ENCODE measurements around the gene RNF217. TPM values are rescaled to one million over a fixed set of nuclear protein-coding genes. Genes with fewer than 3 reads are reported as not detected.

The RNF217 gene
- polyA plus RNA-seq, 1 donor (not counting 4 experiments of a cell fraction or from before 2014, with no cell fraction given), result 44.0 TPM

DNA sequence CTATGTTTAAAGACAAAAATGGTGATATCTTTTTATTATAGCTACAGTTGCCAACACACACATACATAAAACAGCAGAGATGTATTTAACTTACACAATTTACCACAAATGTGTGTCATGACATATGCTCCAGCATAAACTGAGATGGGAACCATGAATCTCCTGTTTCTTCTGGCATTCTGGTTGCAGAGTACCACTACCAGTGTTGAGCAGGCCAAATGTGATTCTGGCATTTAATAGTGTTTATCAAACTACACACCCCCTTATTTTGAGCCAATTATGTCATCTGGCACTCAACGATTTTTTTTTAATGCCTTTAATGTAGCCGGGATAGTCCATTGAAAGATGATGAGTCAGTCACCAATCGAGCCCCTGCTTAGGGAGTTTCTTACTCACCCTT, 132.3 kb downstream of the RNF217 start:
- Histone ChIP-seq H3K9me1 (ENCODE audit: control insufficient read depth, extremely low read depth, insufficient read depth, low read length) (no peaks in the 10 kb centered on the region), H3K4me2 (ENCODE audit: control insufficient read depth, extremely low read depth, insufficient read depth, low read depth, low read length) (no peak overlapping the region), H3K9me3 (ENCODE audit: control insufficient read depth, low read depth, low read length) (no peaks in the 10 kb centered on the region), H3K4me3 (ENCODE audit: control insufficient read depth in 2 of 3, extremely low read depth in 1 of 3, insufficient read depth in 2 of 3, low read depth in 1 of 3, low read length in 3 of 3) (no peak overlapping the region), H2AFZ (ENCODE audit: control insufficient read depth, low read length) (no peak overlapping the region), H3K27ac (ENCODE audit: control insufficient read depth, insufficient read depth, low read length) (peak overlapping the region; percentile 44), H3K4me1 (ENCODE audit: control insufficient read depth, extremely low read depth, insufficient read depth, low read length) (peaks cover 17% of the 10 kb centered on the region), H3K9ac (ENCODE audit: control insufficient read depth, extremely low read depth, insufficient read depth, low read length) (no peak overlapping the region), H3K27me3 (ENCODE audit: control insufficient read depth, extremely low read depth, insufficient read depth, low read length) (no peaks in the 10 kb centered on the region), H3K79me2 (ENCODE audit: control insufficient read depth, insufficient read depth, low read length) (no peaks in the 10 kb centered on the region), H4K20me1 (ENCODE audit: control insufficient read depth, extremely low read depth, insufficient read depth, low read length) (no peaks in the 10 kb centered on the region), H3K36me3 (ENCODE audit: control insufficient read depth in 2 of 2, extremely low read depth in 1 of 2, insufficient read depth in 2 of 2, low read length in 2 of 2) (no peaks in the 10 kb centered on the region)
- DNase-seq (ENCODE audit: low read depth, low spot score) (no peak), FAIRE-seq (peak; percentile 36)
- dilution Hi-C loops (cut with MboI; ENCODE audit: extremely low pct_ligation_motif_present, low sequenced_read_pairs), result no loop called here
- no peak for TF ChIP-seq EZH2 (IDR thresholded peaks at IDR 0.05; ENCODE audit: low read length)

DNA sequence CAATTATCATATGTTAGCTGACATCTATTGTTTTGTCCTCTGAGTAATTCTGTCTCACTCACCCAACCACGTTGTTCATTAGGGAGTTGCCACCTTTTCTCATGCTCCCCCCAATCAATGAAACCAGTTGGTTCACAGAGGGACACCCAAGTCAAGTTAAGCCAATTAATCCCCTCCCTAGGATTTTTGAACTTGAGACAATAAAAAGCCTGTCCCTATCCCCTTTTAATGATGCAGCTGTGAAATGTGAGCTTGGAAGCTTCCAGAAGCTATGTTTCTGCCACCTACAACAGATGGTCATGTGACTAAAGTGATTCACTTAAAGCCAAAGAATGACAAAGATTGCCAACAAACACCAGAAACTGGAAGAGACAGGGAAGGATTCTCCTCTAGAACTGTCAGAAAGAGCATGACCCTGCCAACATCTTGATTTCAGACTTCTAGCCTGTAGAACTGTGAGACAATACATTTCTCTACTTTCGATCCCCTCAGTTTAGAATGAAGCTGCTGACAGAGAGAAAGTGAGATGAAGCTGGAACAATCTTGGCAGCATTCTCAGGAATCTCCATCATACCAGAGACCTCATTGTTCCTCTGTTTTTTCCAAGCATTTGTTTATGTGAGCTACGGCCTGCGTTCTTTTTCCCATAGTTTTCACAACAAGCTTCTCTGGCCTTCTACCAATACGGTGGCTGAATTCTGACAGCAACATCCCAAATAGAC, 133.5 kb downstream of the RNF217 start:
- H3K4me3 ChIP-seq (ENCODE audit: control insufficient read depth in 2 of 3, extremely low read depth in 1 of 3, insufficient read depth in 2 of 3, low read depth in 1 of 3, low read length in 3 of 3), result no peak overlapping the region
- FAIRE-seq (no peak), DNase-seq (ENCODE audit: low read depth, low spot score) (no peak)
- H3K9ac ChIP-seq (ENCODE audit: control insufficient read depth, extremely low read depth, insufficient read depth, low read length), result no peak overlapping the region
- H3K27ac ChIP-seq (ENCODE audit: control insufficient read depth, insufficient read depth, low read length), result peak overlapping the region; percentile 44
- H4K20me1 ChIP-seq (ENCODE audit: control insufficient read depth, extremely low read depth, insufficient read depth, low read length), result no peaks in the 10 kb centered on the region
- no peaks in the 10 kb centered on the region for H3K79me2 ChIP-seq (ENCODE audit: control insufficient read depth, insufficient read depth, low read length)
- H3K4me2 ChIP-seq (ENCODE audit: control insufficient read depth, extremely low read depth, insufficient read depth, low read depth, low read length), result no peak overlapping the region
- H3K27me3 ChIP-seq (ENCODE audit: control insufficient read depth, extremely low read depth, insufficient read depth, low read length), result no peaks in the 10 kb centered on the region
- H3K36me3 ChIP-seq (ENCODE audit: control insufficient read depth in 2 of 2, extremely low read depth in 1 of 2, insufficient read depth in 2 of 2, low read length in 2 of 2), result no peaks in the 10 kb centered on the region
- no peak overlapping the region for H2AFZ ChIP-seq (ENCODE audit: control insufficient read depth, low read length)
- no peaks in the 10 kb centered on the region for H3K9me1 ChIP-seq (ENCODE audit: control insufficient read depth, extremely low read depth, insufficient read depth, low read length)
- TF ChIP-seq, protein P1, sequence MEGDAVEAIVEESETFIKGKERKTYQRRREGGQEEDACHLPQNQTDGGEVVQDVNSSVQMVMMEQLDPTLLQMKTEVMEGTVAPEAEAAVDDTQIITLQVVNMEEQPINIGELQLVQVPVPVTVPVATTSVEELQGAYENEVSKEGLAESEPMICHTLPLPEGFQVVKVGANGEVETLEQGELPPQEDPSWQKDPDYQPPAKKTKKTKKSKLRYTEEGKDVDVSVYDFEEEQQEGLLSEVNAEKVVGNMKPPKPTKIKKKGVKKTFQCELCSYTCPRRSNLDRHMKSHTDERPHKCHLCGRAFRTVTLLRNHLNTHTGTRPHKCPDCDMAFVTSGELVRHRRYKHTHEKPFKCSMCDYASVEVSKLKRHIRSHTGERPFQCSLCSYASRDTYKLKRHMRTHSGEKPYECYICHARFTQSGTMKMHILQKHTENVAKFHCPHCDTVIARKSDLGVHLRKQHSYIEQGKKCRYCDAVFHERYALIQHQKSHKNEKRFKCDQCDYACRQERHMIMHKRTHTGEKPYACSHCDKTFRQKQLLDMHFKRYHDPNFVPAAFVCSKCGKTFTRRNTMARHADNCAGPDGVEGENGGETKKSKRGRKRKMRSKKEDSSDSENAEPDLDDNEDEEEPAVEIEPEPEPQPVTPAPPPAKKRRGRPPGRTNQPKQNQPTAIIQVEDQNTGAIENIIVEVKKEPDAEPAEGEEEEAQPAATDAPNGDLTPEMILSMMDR (optimal IDR thresholded peaks at IDR 0.05 in 1 of 3, IDR thresholded peaks at IDR 0.05 in 1 of 3, conservative IDR thresholded peaks at IDR 0.05 in 1 of 3; ENCODE audit: extremely low read depth in 1 of 3, insufficient read depth in 2 of 3, low read length in 3 of 3), result no peak
- no peak for TF ChIP-seq EZH2 (IDR thresholded peaks at IDR 0.05; ENCODE audit: low read length)
- H3K9me3 ChIP-seq (ENCODE audit: control insufficient read depth, low read depth, low read length), result no peaks in the 10 kb centered on the region
- peaks cover 23% of the 10 kb centered on the region for H3K4me1 ChIP-seq (ENCODE audit: control insufficient read depth, extremely low read depth, insufficient read depth, low read length)
- dilution Hi-C loops (cut with MboI; ENCODE audit: extremely low pct_ligation_motif_present, low sequenced_read_pairs), result no loop called here

DNA sequence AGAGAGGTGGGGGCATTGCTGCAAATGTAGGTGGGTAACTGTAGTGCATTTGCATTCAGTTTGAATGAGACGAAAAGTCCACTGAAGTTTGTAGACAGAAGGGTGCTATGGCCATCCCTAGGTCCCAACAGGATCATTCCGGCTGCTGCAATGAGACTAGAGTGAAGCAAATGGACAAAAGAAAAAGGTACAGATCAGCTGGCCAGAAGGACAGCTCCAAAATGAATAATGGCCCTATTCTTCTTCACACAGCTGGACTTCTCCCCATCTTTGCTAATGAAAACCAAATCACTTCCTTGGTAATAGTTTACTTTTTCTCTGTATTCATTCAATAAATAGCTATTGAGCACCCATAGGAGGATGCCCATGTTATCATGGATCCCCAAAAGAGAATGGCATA, 134.9 kb downstream of the RNF217 start:
- Histone ChIP-seq H3K27ac (ENCODE audit: control insufficient read depth, insufficient read depth, low read length) (no peak overlapping the region), H3K36me3 (ENCODE audit: control insufficient read depth in 2 of 2, extremely low read depth in 1 of 2, insufficient read depth in 2 of 2, low read length in 2 of 2) (no peaks in the 10 kb centered on the region), H3K9me1 (ENCODE audit: control insufficient read depth, extremely low read depth, insufficient read depth, low read length) (no peaks in the 10 kb centered on the region), H3K4me1 (ENCODE audit: control insufficient read depth, extremely low read depth, insufficient read depth, low read length) (peaks cover 37% of the 10 kb centered on the region), H3K9ac (ENCODE audit: control insufficient read depth, extremely low read depth, insufficient read depth, low read length) (no peak overlapping the region), H2AFZ (ENCODE audit: control insufficient read depth, low read length) (no peak overlapping the region), H3K4me3 (ENCODE audit: control insufficient read depth in 2 of 3, extremely low read depth in 1 of 3, insufficient read depth in 2 of 3, low read depth in 1 of 3, low read length in 3 of 3) (no peak overlapping the region), H3K9me3 (ENCODE audit: control insufficient read depth, low read depth, low read length) (no peaks in the 10 kb centered on the region), H3K4me2 (ENCODE audit: control insufficient read depth, extremely low read depth, insufficient read depth, low read depth, low read length) (no peak overlapping the region), H3K27me3 (ENCODE audit: control insufficient read depth, extremely low read depth, insufficient read depth, low read length) (no peaks in the 10 kb centered on the region), H3K79me2 (ENCODE audit: control insufficient read depth, insufficient read depth, low read length) (no peaks in the 10 kb centered on the region), H4K20me1 (ENCODE audit: control insufficient read depth, extremely low read depth, insufficient read depth, low read length) (no peaks in the 10 kb centered on the region)
- FAIRE-seq, result no peak
- no peak for DNase-seq (ENCODE audit: low read depth, low spot score)
- TF ChIP-seq EZH2 (IDR thresholded peaks at IDR 0.05; ENCODE audit: low read length), result no peak
- TF ChIP-seq, protein P1 (optimal IDR thresholded peaks at IDR 0.05 in 1 of 3, IDR thresholded peaks at IDR 0.05 in 1 of 3, conservative IDR thresholded peaks at IDR 0.05 in 1 of 3; ENCODE audit: extremely low read depth in 1 of 3, insufficient read depth in 2 of 3, low read length in 3 of 3), result no peak
- dilution Hi-C loops (cut with MboI; ENCODE audit: extremely low pct_ligation_motif_present, low sequenced_read_pairs), result no loop called here
